IPS-20b (cell line): ENCODE results near the gene SIGLEC8.
"Not testable (repeated sequence)": the region's sequence is repeated elsewhere in the genome, so short reads cannot be mapped to it uniquely, and the experiment has no call there.

Experiments
- H3K27ac ChIP-seq: one replicate; pipeline ENCODE4 v1.5.1; 2013; ENCODE audit warnings: low read length
- H3K27me3 ChIP-seq: 2 replicates; pipeline ENCODE4 v1.6.1; 2013; ENCODE audit warnings: mild to moderate bottlenecking, low read length, inconsistent platforms; ENCODE audit not compliant: insufficient read depth
- H3K36me3 ChIP-seq: 2 replicates; pipeline ENCODE4 v1.6.1; 2013; ENCODE audit warnings: low read depth, mild to moderate bottlenecking, inconsistent platforms, low read length, moderate library complexity; ENCODE audit not compliant: insufficient read depth
- H3K4me1 ChIP-seq: 2 replicates; pipeline ENCODE4 v1.6.1; 2013; ENCODE audit warnings: mild to moderate bottlenecking, control low read depth, inconsistent platforms, low read length, moderate library complexity; ENCODE audit not compliant: insufficient read depth
- H3K4me3 ChIP-seq: 2 replicates; pipeline ENCODE4 v1.5.1; 2013; ENCODE audit warnings: mild to moderate bottlenecking, low read length, inconsistent platforms
- H3K9ac ChIP-seq: 2 replicates; pipeline ENCODE4 v1.6.1; 2013; ENCODE audit warnings: low read depth, mild to moderate bottlenecking, inconsistent platforms, low read length, moderate library complexity
- H3K9me3 ChIP-seq: 2 replicates; pipeline ENCODE4 v1.6.1; 2013; ENCODE audit warnings: mild to moderate bottlenecking, low read depth, low read length, inconsistent platforms; ENCODE audit not compliant: insufficient read depth

SIGLEC8 gene

GRCh38 chr19:51458899-51459505 lies 748 bp upstream of the SIGLEC8 start:
- no peak overlapping the region for H3K9ac ChIP-seq
- H3K4me1 ChIP-seq: no peaks in the 10 kb centered on the region
- H3K27ac ChIP-seq: no peak overlapping the region
- H3K27me3 ChIP-seq: peaks cover 5% of the 10 kb centered on the region
- no peaks in the 10 kb centered on the region for H3K36me3 ChIP-seq
- H3K9me3 ChIP-seq: no peaks in the 10 kb centered on the region
- H3K4me3 ChIP-seq: no peak overlapping the region

GRCh38 chr19:51457351-51458013 lies 772 bp downstream of the SIGLEC8 start:
- no peaks in the 10 kb centered on the region for H3K27me3 ChIP-seq
- no peaks in the 10 kb centered on the region for H3K4me1 ChIP-seq
- H3K4me3 ChIP-seq: no peak overlapping the region
- no peaks in the 10 kb centered on the region for H3K9me3 ChIP-seq
- H3K27ac ChIP-seq: no peak overlapping the region
- H3K9ac ChIP-seq: no peak overlapping the region
- no peaks in the 10 kb centered on the region for H3K36me3 ChIP-seq

- H3K9me3 ChIP-seq: no peaks in the 10 kb centered on the region
- no peak overlapping the region for H3K27ac ChIP-seq
- no peaks in the 10 kb centered on the region for H3K4me1 ChIP-seq
- H3K9ac ChIP-seq: no peak overlapping the region
- H3K4me3 ChIP-seq: no peak overlapping the region
- no peaks in the 10 kb centered on the region for H3K27me3 ChIP-seq
- no peaks in the 10 kb centered on the region for H3K36me3 ChIP-seq
Measured at GRCh38 chr19:51456541-51457290, 1.5 kb downstream of the SIGLEC8 start.

- no peaks in the 10 kb centered on the region for H3K36me3 ChIP-seq
- peaks cover 5% of the 10 kb centered on the region; the same call in 1 of the 2 replicates for H3K9me3 ChIP-seq
- H3K27ac ChIP-seq: no peak overlapping the region
- H3K4me3 ChIP-seq: no peak overlapping the region
- no peak overlapping the region for H3K9ac ChIP-seq
- H3K27me3 ChIP-seq: no peaks in the 10 kb centered on the region; the same call in 1 of the 2 replicates
- no peaks in the 10 kb centered on the region for H3K4me1 ChIP-seq
Measured at GRCh38 chr19:51450730-51451307, 7.4 kb downstream of the SIGLEC8 start.

- Histone ChIP-seq H3K4me3 (no peak overlapping the region), H3K27me3 (no peaks in the 10 kb centered on the region; the same call in 1 of the 2 replicates), H3K36me3 (no peaks in the 10 kb centered on the region), H3K27ac (no peak overlapping the region), H3K4me1 (no peaks in the 10 kb centered on the region), H3K9ac (no peak overlapping the region), H3K9me3 (peaks cover 5% of the 10 kb centered on the region; the same call in 1 of the 2 replicates)
Measured at GRCh38 chr19:51448411-51449016, 9.7 kb downstream of the SIGLEC8 start.

- H3K27ac ChIP-seq: no peak overlapping the region
- H3K9ac ChIP-seq: no peak overlapping the region
- peaks cover 5% of the 10 kb centered on the region; the same call in 1 of the 2 replicates for H3K9me3 ChIP-seq
- H3K4me3 ChIP-seq: no peak overlapping the region
- H3K4me1 ChIP-seq: no peaks in the 10 kb centered on the region
- no peaks in the 10 kb centered on the region for H3K36me3 ChIP-seq
- H3K27me3 ChIP-seq: no peaks in the 10 kb centered on the region; the same call in 1 of the 2 replicates
Measured at GRCh38 chr19:51448011-51448410, 10.2 kb downstream of the SIGLEC8 start.

GRCh38 chr19:51447510-51447909 lies 10.7 kb downstream of the SIGLEC8 start:
- H3K4me3 ChIP-seq, H3K9me3 ChIP-seq, H3K36me3 ChIP-seq, H3K9ac ChIP-seq, H3K27me3 ChIP-seq, H3K4me1 ChIP-seq, H3K27ac ChIP-seq: not testable (repeated sequence)

GRCh38 chr19:51441410-51442390 lies 16.6 kb downstream of the SIGLEC8 start:
- H3K36me3 ChIP-seq: no peaks in the 10 kb centered on the region
- H3K9me3 ChIP-seq: no peaks in the 10 kb centered on the region
- peaks cover 3% of the 10 kb centered on the region for H3K27me3 ChIP-seq
- no peaks in the 10 kb centered on the region for H3K4me1 ChIP-seq
- H3K27ac ChIP-seq: no peak overlapping the region
- no peak overlapping the region for H3K4me3 ChIP-seq
- no peak overlapping the region for H3K9ac ChIP-seq

GRCh38 chr19:51440846-51441409 lies 17.3 kb downstream of the SIGLEC8 start:
- Histone ChIP-seq H3K27me3 (peaks cover 4% of the 10 kb centered on the region), H3K27ac (no peak overlapping the region), H3K9ac (no peak overlapping the region), H3K4me3 (no peak overlapping the region), H3K36me3 (no peaks in the 10 kb centered on the region), H3K9me3 (no peaks in the 10 kb centered on the region), H3K4me1 (no peaks in the 10 kb centered on the region)

GRCh38 chr19:51440052-51440451 lies 18.2 kb downstream of the SIGLEC8 start:
- no peaks in the 10 kb centered on the region for H3K9me3 ChIP-seq
- H3K9ac ChIP-seq: no peak overlapping the region
- H3K27me3 ChIP-seq: peaks cover 4% of the 10 kb centered on the region
- H3K36me3 ChIP-seq: no peaks in the 10 kb centered on the region
- H3K27ac ChIP-seq: no peak overlapping the region
- no peaks in the 10 kb centered on the region for H3K4me1 ChIP-seq
- H3K4me3 ChIP-seq: no peak overlapping the region
